Endothelial cell of umbilical vein (primary cell): ENCODE results near the gene IGSF23. TPM values are rescaled to one million over a fixed set of nuclear protein-coding genes. Genes with fewer than 3 reads are reported as not detected.

ENCODE experiments used
- BruUV-seq: library from RNA; stranded (reverse); fragments of 400-500 nt; replicated peaks from 2 replicates; lab custom pipeline; 2021; lab: Mats Ljungman, UMichigan
- CTCF ChIA-PET: fragments of 300-600, 350-600 bp; sonication (Branson Sonifier 250); formaldehyde crosslinking; loops from one replicate; lab custom pipeline; 2021; ENCODE audit warnings: antibody characterized with exemption, inconsistent platforms; lab: Charles Lee
- POLR2A ChIA-PET: fragments of 300-600, 350-600 bp; sonication (Branson Sonifier 250); formaldehyde crosslinking; loops from one replicate; lab custom pipeline; 2021; ENCODE audit warnings: antibody characterized with exemption, inconsistent platforms; lab: Charles Lee
- DNase-seq: peaks from one replicate; pipeline ENCODE4 v3.0.0-alpha.2; 2011; ENCODE audit warnings: low read depth, low spot score
- FAIRE-seq: peaks from 2 replicates; lab custom pipeline; 2011; peaks lifted over from hg19 to GRCh38; lab: Jason Lieb, UNC
- H2AFZ ChIP-seq: 2 replicates; pipeline ENCODE4 v1.6.0; 2012; ENCODE audit warnings: low read depth, low read length, control low read depth, inconsistent platforms
- H3K27ac ChIP-seq: 2 replicates; pipeline ENCODE4 v1.5.1; 2011; ENCODE audit warnings: low read depth, mild to moderate bottlenecking, control low read depth, low read length, moderate library complexity; ENCODE audit not compliant: insufficient read depth
- H3K27me3 ChIP-seq, 2 experiments: 2 replicates each; pipeline versions ENCODE4 v1.6.0 to v1.6.1; 2011; ENCODE audit warnings: low read length in 2 of 2, mixed read lengths in 1 of 2; ENCODE audit not compliant: control insufficient read depth in 2 of 2, insufficient read depth in 2 of 2
- H3K36me3 ChIP-seq, 2 experiments: 2 replicates in 1 of 2; 3 replicates in 1 of 2; pipeline ENCODE4 v1.5.1; 2011; ENCODE audit warnings: low read length in 2 of 2, mild to moderate bottlenecking in 1 of 2, moderate library complexity in 1 of 2; ENCODE audit not compliant: control insufficient read depth in 2 of 2, insufficient read depth in 2 of 2; ENCODE audit errors: extremely low read depth in 1 of 2
- H3K4me1 ChIP-seq: 3 replicates; pipeline ENCODE4 v1.5.1; 2011; ENCODE audit warnings: mild to moderate bottlenecking, low read length; ENCODE audit not compliant: control insufficient read depth, insufficient read depth; ENCODE audit errors: extremely low read depth
- H3K4me2 ChIP-seq: 2 replicates; pipeline ENCODE4 v1.6.1; 2011; ENCODE audit warnings: low read length, control low read depth, mixed read lengths; ENCODE audit not compliant: insufficient read depth
- H3K4me3 ChIP-seq, 3 experiments: fragments of 200-600 bp in 1 of 3; sonication (generic), shearing (Covaris generic) in 1 of 3; replicated peaks in 1 of 3; 2 replicates each; pipeline ENCODE4 v1.5.1; 2011 to 2016; ENCODE audit warnings: control low read depth in 3 of 3, low read length in 3 of 3, mild to moderate bottlenecking in 2 of 3, inconsistent platforms in 1 of 3, low read depth in 1 of 3, moderate library complexity in 1 of 3; ENCODE audit not compliant: insufficient read depth in 1 of 3
- H3K79me2 ChIP-seq: 2 replicates; pipeline ENCODE4 v1.6.0; 2012; ENCODE audit warnings: low read length, inconsistent platforms; ENCODE audit not compliant: control insufficient read depth, insufficient read depth
- H3K9ac ChIP-seq: replicated peaks from 2 replicates; pipeline ENCODE3; 2011; ENCODE audit warnings: low read length, control low read depth; ENCODE audit not compliant: insufficient read depth; ENCODE audit errors: extremely low read depth
- H3K9me1 ChIP-seq: replicated peaks from 3 replicates; pipeline ENCODE4 v1.6.0; 2011; ENCODE audit warnings: mild to moderate bottlenecking, low read length; ENCODE audit not compliant: control insufficient read depth, insufficient read depth; ENCODE audit errors: extremely low read depth
- H3K9me3 ChIP-seq: replicated peaks from 2 replicates; pipeline ENCODE4 v1.5.1; 2012; ENCODE audit warnings: low read length, inconsistent platforms; ENCODE audit not compliant: control insufficient read depth, insufficient read depth
- H4K20me1 ChIP-seq: replicated peaks from 2 replicates; pipeline ENCODE3; 2011; ENCODE audit warnings: mild to moderate bottlenecking, low read length; ENCODE audit not compliant: control insufficient read depth, insufficient read depth; ENCODE audit errors: extremely low read depth
- EZH2 ChIP-seq: IDR thresholded peaks from 2 replicates; pipeline ENCODE4 v1.6.1; 2012; ENCODE audit warnings: borderline replicate concordance, low read depth, mild to moderate bottlenecking, moderate library complexity, low read length, inconsistent platforms; ENCODE audit not compliant: severe bottlenecking
- FOS ChIP-seq: IDR thresholded peaks from 2 replicates; pipeline ENCODE4 v1.6.1; 2011; ENCODE audit warnings: mild to moderate bottlenecking, low read length, moderate library complexity, borderline replicate concordance; ENCODE audit not compliant: insufficient read depth
- GATA2 ChIP-seq: IDR thresholded peaks from 2 replicates; pipeline ENCODE4 v1.7.0; 2011; ENCODE audit warnings: low read depth, mild to moderate bottlenecking, moderate library complexity, mixed read lengths, low read length; ENCODE audit not compliant: insufficient read length, insufficient read depth
- JUN ChIP-seq: IDR thresholded peaks from 2 replicates; pipeline ENCODE4 v1.6.1; 2011; ENCODE audit warnings: borderline replicate concordance, low read depth; ENCODE audit not compliant: insufficient read length, insufficient read depth
- MYC ChIP-seq: IDR thresholded peaks from one replicate; pipeline ENCODE4 v1.6.1; 2011; ENCODE audit warnings: mild to moderate bottlenecking, low read depth, low read length
- POLR2A ChIP-seq: IDR thresholded peaks from 2 replicates; pipeline ENCODE4 v1.6.1; 2012; ENCODE audit warnings: low read depth, mild to moderate bottlenecking, control low read depth, low read length
- POLR2AphosphoS5 ChIP-seq: IDR thresholded peaks from 2 replicates; pipeline ENCODE4 v1.6.1; 2012; ENCODE audit warnings: low read depth, mild to moderate bottlenecking, control low read depth, low read length, moderate library complexity; ENCODE audit not compliant: insufficient read depth
- dilution Hi-C: fragments of 300-500 bp; cut with MboI; formaldehyde crosslinking; loops from one replicate; pipeline ENCODE4 v1.15.0; 2019; ENCODE audit warnings: low sequenced_read_pairs; ENCODE audit not compliant: extremely low pct_ligation_motif_present
- intact Hi-C: fragments of 100-400 bp; cut with micrococcal nuclease; formaldehyde crosslinking; loops from one replicate; pipeline ENCODE4 v1.10.0; 2022
- polyA plus RNA-seq, 4 experiments: library from polyadenylated mRNA; depleted of rRNA in 3 of 4; stranded (reverse) in 3 of 4; unstranded in 1 of 4; fragments of >200 nt; gene quantifications; 2 replicates each; pipeline versions ENCODE4 v1.2.1 to v1.2.3, GENCODE V29; 2011 to 2012; ENCODE audit warnings: missing spikeins in 1 of 4
- total RNA-seq: library from RNA; stranded (reverse); gene quantifications from 2 replicates; pipeline ENCODE4 v1.2.3, GENCODE V29; 2021
- TF ChIP-seq, protein P1 (sequence below), 2 donors: IDR thresholded peaks; 1 replicate in 1 of 2; 2 replicates in 1 of 2; pipeline ENCODE4 v1.5.1; 2011; ENCODE audit warnings: low read length in 2 of 2, mild to moderate bottlenecking in 2 of 2, moderate library complexity in 2 of 2, control low read depth in 1 of 2, inconsistent platforms in 1 of 2, low read depth in 1 of 2; ENCODE audit not compliant: insufficient read depth in 1 of 2; ENCODE audit errors: extremely low read depth in 1 of 2
- TF ChIP-seq, protein P2 (sequence below): IDR thresholded peaks from 2 replicates; pipeline ENCODE4 v1.6.1; 2011; ENCODE audit not compliant: insufficient read depth, insufficient read length

IGSF23 gene
- total and polyA plus RNA-seq, 2 donors (not counting 3 experiments of a cell fraction or from before 2014, with no cell fraction given) = 0.73 TPM; not detected in 1

DNA sequence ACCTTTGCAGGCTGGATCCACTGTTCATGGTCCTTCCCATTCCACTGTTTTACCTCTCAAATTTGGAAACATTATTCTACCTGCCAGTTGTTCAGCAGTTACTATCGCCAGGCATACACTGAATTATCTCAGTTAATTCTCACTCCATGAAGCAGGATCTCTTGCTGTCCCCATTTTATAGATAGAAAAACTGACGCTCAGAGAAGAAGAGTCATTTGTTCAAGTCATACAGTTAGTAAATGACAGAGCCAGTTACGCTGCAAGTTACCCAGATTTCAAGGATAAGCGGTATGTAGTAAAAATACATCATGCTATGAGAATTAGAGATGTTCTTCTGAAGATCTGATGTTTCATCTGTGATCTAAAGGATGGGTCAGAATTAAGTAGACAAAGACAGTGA lies 40.2 kb upstream of the IGSF23 start:
- Histone ChIP-seq H4K20me1 (no peaks in the 10 kb centered on the region), H3K9me3 (no peaks in the 10 kb centered on the region), H3K36me3 (no peaks in the 10 kb centered on the region), H3K4me3 (no peak overlapping the region), H3K79me2 (no peaks in the 10 kb centered on the region), H3K27ac (no peak overlapping the region), H3K4me2 (no peak overlapping the region), H2AFZ (no peak overlapping the region), H3K27me3 (peaks cover 0 to 6% of the 10 kb centered on the region in 2 experiments), H3K4me1 (no peaks in the 10 kb centered on the region), H3K9me1 (no peaks in the 10 kb centered on the region), H3K9ac (no peak overlapping the region)
- DNase-seq (no peak), FAIRE-seq (no peak)
- CTCF ChIA-PET = interaction anchor here (1.2 to 2.3 kb wide), 5 partner anchors 10 to 198 kb away, joined by 5 to 14 read pairs (median 6); no protein-coding TSS in a partner anchor
- dilution Hi-C loops (no loop called here), intact Hi-C loops (no loop called here)
- POLR2A ChIA-PET = no interaction called here
- BruUV-seq = no TSS peak
- no peak for TF ChIP-seq EZH2
- TF ChIP-seq MYC = no peak
- TF ChIP-seq JUN = no peak
- TF ChIP-seq, protein P1, sequence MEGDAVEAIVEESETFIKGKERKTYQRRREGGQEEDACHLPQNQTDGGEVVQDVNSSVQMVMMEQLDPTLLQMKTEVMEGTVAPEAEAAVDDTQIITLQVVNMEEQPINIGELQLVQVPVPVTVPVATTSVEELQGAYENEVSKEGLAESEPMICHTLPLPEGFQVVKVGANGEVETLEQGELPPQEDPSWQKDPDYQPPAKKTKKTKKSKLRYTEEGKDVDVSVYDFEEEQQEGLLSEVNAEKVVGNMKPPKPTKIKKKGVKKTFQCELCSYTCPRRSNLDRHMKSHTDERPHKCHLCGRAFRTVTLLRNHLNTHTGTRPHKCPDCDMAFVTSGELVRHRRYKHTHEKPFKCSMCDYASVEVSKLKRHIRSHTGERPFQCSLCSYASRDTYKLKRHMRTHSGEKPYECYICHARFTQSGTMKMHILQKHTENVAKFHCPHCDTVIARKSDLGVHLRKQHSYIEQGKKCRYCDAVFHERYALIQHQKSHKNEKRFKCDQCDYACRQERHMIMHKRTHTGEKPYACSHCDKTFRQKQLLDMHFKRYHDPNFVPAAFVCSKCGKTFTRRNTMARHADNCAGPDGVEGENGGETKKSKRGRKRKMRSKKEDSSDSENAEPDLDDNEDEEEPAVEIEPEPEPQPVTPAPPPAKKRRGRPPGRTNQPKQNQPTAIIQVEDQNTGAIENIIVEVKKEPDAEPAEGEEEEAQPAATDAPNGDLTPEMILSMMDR (IDR thresholded peaks at IDR 0.05; ENCODE audit: extremely low read depth in 1 of 2, insufficient read depth in 1 of 2, low read depth in 1 of 2, low read length in 2 of 2) = no peak
- no peak for TF ChIP-seq FOS
- TF ChIP-seq, protein P2, sequence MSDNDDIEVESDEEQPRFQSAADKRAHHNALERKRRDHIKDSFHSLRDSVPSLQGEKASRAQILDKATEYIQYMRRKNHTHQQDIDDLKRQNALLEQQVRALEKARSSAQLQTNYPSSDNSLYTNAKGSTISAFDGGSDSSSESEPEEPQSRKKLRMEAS = no peak
- no peak for TF ChIP-seq POLR2A
- no peak for TF ChIP-seq POLR2AphosphoS5
- TF ChIP-seq GATA2 = no peak
